Neural cell (in vitro differentiated cells): ENCODE measurements around the gene WDR82. TPM values are rescaled to one million over a fixed set of nuclear protein-coding genes. Genes with fewer than 3 reads are reported as not detected.

Experiments used
- H2AFZ ChIP-seq: fragments of 200-600, 300-800 bp; sonication (generic), shearing (Covaris generic); 2 replicates; pipeline ENCODE4 v1.6.0; 2014; ENCODE audit warnings: low read depth, mild to moderate bottlenecking, antibody characterized with exemption, low read length, moderate library complexity
- H3F3A ChIP-seq: fragments of 200-600 bp; shearing (Covaris generic); 2 replicates; pipeline ENCODE4 v1.6.1; 2016; ENCODE audit warnings: mild to moderate bottlenecking, moderate library complexity, mixed read lengths, antibody characterized with exemption, low read length; ENCODE audit not compliant: insufficient read depth, poor library complexity, severe bottlenecking
- H3K27ac ChIP-seq: fragments of 200-600, 300-800 bp; sonication (generic), shearing (Covaris generic); 2 replicates; pipeline ENCODE4 v1.5.1; 2014; ENCODE audit warnings: mild to moderate bottlenecking, low read length, moderate library complexity
- H3K27me3 ChIP-seq: fragments of 300-800, 200-600 bp; sonication (generic), shearing (Covaris generic); 2 replicates; pipeline ENCODE4 v1.6.0; 2014; ENCODE audit warnings: mild to moderate bottlenecking, low read depth, low read length, moderate library complexity; ENCODE audit not compliant: insufficient read depth
- H3K36me3 ChIP-seq: fragments of 300-800, 200-600 bp; sonication (generic), shearing (Covaris generic); 2 replicates; pipeline ENCODE4 v1.5.1; 2014; ENCODE audit warnings: mild to moderate bottlenecking, antibody characterized with exemption, low read length, moderate library complexity; ENCODE audit not compliant: insufficient read depth
- H3K4me2 ChIP-seq: fragments of 300-800, 200-600 bp; sonication (generic), shearing (Covaris generic); 2 replicates; pipeline ENCODE4 v1.6.0; 2014; ENCODE audit warnings: mild to moderate bottlenecking, low read length
- H3K4me3 ChIP-seq: fragments of 300-800, 200-600 bp; sonication (generic), shearing (Covaris generic); 2 replicates; pipeline ENCODE4 v1.5.1; 2014; ENCODE audit warnings: mild to moderate bottlenecking, low read length, moderate library complexity
- H3K79me2 ChIP-seq: fragments of 200-600 bp; shearing (Covaris generic); replicated peaks from 2 replicates; pipeline ENCODE4 v1.6.0; 2014; ENCODE audit warnings: mild to moderate bottlenecking, low read length, moderate library complexity; ENCODE audit not compliant: insufficient read depth
- H3K9ac ChIP-seq: fragments of 300-800, 200-600 bp; sonication (generic), shearing (Covaris generic); 2 replicates; pipeline ENCODE4 v1.6.1; 2016; ENCODE audit warnings: mild to moderate bottlenecking, low read length, mixed read lengths
- H3K9me2 ChIP-seq: fragments of 200-600 bp; shearing (Covaris generic); 2 replicates; pipeline ENCODE4 v1.6.1; 2016; ENCODE audit warnings: mild to moderate bottlenecking, low read length, mixed read lengths; ENCODE audit not compliant: insufficient read depth
- H3K9me3 ChIP-seq: fragments of 200-600, 300-800 bp; sonication (generic), shearing (Covaris generic); 2 replicates; pipeline ENCODE4 v1.6.1; 2016; ENCODE audit warnings: mild to moderate bottlenecking, mixed run types, low read length, moderate library complexity, mixed read lengths
- H4K20me1 ChIP-seq: fragments of 200-600 bp; shearing (Covaris generic); 2 replicates; pipeline ENCODE4 v1.6.1; 2016; ENCODE audit warnings: mild to moderate bottlenecking, mixed run types; ENCODE audit not compliant: insufficient read depth
- CTCF ChIP-seq: fragments of 450-650 bp; IDR thresholded peaks from 2 replicates; pipeline ENCODE4 v1.5.1; 2014; ENCODE audit warnings: antibody characterized with exemption, mild to moderate bottlenecking, moderate library complexity; ENCODE audit not compliant: poor library complexity, severe bottlenecking
- EP300 ChIP-seq: fragments of 450-650 bp; conservative IDR thresholded peaks from 2 replicates; pipeline ENCODE4 v1.6.1; 2014; ENCODE audit warnings: antibody characterized with exemption, mild to moderate bottlenecking, moderate library complexity; ENCODE audit not compliant: poor library complexity, severe bottlenecking
- EZH2 ChIP-seq: fragments of 200-600, 300-800 bp; shearing (Covaris generic), sonication (generic); IDR thresholded peaks from 2 replicates; pipeline ENCODE4 v1.6.1; 2014; ENCODE audit warnings: antibody characterized with exemption, low read length, borderline replicate concordance, mild to moderate bottlenecking; ENCODE audit not compliant: insufficient read depth, poor library complexity, severe bottlenecking
- MXI1 ChIP-seq: fragments of 450-650 bp; conservative IDR thresholded peaks from 2 replicates; pipeline ENCODE4 v1.6.1; 2014; ENCODE audit warnings: antibody characterized with exemption, mild to moderate bottlenecking; ENCODE audit not compliant: poor library complexity, severe bottlenecking
- POLR2AphosphoS5 ChIP-seq: IDR thresholded peaks from 2 replicates; pipeline ENCODE4 v1.6.1; 2012
- RAD21 ChIP-seq: fragments of 450-650 bp; conservative IDR thresholded peaks from 2 replicates; pipeline ENCODE4 v1.6.1; 2014; ENCODE audit warnings: antibody characterized with exemption, mild to moderate bottlenecking, moderate library complexity
- SMC3 ChIP-seq: fragments of 450-650 bp; conservative IDR thresholded peaks from 2 replicates; pipeline ENCODE4 v1.6.1; 2014; ENCODE audit warnings: antibody characterized with exemption, mild to moderate bottlenecking, moderate library complexity; ENCODE audit not compliant: poor library complexity
- TAF1 ChIP-seq: IDR thresholded peaks from 2 replicates; pipeline ENCODE4 v1.6.1; 2012; ENCODE audit warnings: low read depth
- polyA plus RNA-seq: library from polyadenylated mRNA; depleted of rRNA; stranded (reverse); fragments of >200 nt; gene quantifications from 2 replicates; pipeline ENCODE4 v1.2.3, GENCODE V29; 2014
- TF ChIP-seq, protein P1 (sequence below): IDR thresholded peaks from 2 replicates; pipeline ENCODE4 v1.6.1; 2012; ENCODE audit warnings: borderline replicate concordance

Gene WDR82
- polyA plus RNA-seq, 1 donor from 2014 or later, result 163 TPM

DNA sequence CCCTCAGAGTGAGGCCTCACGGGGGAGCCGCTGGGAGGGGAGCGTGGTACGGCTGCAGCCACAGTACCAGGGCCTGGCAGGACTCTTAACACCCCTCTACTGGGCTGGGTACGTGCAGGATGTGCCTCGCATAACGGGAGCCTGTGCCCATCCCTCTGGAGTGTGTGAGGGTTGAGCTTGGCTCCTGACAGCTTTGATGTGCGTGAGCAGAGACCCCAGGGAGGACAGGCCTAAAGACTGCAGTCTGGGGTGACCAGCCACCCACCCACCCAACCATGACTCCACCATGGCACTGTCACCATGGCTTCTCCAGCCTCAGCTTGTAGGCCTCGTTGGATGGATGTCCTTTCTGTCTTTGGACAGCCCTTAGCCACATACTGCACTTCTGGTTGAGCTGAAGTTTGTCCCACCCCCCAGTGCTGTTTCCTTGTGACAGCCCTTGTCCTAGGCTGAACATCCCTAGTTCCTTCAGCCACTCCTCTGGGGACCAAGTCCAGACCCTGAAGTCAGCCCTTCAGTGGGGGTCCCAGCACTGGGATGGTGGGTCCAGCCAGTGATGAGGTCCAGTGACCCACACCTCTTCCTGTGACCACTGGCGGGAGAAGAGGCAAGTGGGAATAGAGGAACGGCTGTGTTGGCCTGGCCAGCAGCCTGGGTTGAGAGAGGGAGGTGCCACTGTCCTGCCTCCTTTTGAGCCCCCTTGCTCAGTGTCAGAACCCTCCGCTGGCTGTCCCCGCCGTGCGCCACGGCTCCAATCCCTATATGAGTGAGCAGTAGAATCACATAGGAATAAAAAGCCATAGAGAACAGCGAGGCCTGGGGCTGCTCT, 15.3 kb upstream of the WDR82 start:
- Histone ChIP-seq H3K9me3 (no peaks in the 10 kb centered on the region), H3K36me3 (no peaks in the 10 kb centered on the region), H3K9me2 (no peaks in the 10 kb centered on the region), H3K27me3 (no peaks in the 10 kb centered on the region), H3K27ac (no peak overlapping the region), H3K9ac (no peak overlapping the region), H3K4me3 (no peak overlapping the region), H2AFZ (no peak overlapping the region), H3K79me2 (peaks cover 17% of the 10 kb centered on the region), H4K20me1 (no peaks in the 10 kb centered on the region), H3F3A (no peaks in the 10 kb centered on the region), H3K4me2 (no peak overlapping the region)
- TF ChIP-seq CTCF, result no peak
- no peak for TF ChIP-seq EP300
- TF ChIP-seq POLR2AphosphoS5, result no peak
- no peak for TF ChIP-seq TAF1
- no peak for TF ChIP-seq SMC3
- no peak for TF ChIP-seq MXI1
- TF ChIP-seq, protein P1, sequence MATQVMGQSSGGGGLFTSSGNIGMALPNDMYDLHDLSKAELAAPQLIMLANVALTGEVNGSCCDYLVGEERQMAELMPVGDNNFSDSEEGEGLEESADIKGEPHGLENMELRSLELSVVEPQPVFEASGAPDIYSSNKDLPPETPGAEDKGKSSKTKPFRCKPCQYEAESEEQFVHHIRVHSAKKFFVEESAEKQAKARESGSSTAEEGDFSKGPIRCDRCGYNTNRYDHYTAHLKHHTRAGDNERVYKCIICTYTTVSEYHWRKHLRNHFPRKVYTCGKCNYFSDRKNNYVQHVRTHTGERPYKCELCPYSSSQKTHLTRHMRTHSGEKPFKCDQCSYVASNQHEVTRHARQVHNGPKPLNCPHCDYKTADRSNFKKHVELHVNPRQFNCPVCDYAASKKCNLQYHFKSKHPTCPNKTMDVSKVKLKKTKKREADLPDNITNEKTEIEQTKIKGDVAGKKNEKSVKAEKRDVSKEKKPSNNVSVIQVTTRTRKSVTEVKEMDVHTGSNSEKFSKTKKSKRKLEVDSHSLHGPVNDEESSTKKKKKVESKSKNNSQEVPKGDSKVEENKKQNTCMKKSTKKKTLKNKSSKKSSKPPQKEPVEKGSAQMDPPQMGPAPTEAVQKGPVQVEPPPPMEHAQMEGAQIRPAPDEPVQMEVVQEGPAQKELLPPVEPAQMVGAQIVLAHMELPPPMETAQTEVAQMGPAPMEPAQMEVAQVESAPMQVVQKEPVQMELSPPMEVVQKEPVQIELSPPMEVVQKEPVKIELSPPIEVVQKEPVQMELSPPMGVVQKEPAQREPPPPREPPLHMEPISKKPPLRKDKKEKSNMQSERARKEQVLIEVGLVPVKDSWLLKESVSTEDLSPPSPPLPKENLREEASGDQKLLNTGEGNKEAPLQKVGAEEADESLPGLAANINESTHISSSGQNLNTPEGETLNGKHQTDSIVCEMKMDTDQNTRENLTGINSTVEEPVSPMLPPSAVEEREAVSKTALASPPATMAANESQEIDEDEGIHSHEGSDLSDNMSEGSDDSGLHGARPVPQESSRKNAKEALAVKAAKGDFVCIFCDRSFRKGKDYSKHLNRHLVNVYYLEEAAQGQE, result no peak
- no peak for TF ChIP-seq EZH2
- no peak for TF ChIP-seq RAD21

- no peak for TF ChIP-seq CTCF
- TF ChIP-seq EZH2, result no peak
- no peak for TF ChIP-seq TAF1
- no peak for TF ChIP-seq MXI1
- no peak for TF ChIP-seq RAD21
- TF ChIP-seq POLR2AphosphoS5, result no peak
- TF ChIP-seq, protein P1, result no peak
- TF ChIP-seq EP300, result no peak
- no peak for TF ChIP-seq SMC3
- no peaks in the 10 kb centered on the region for H3K9me2 ChIP-seq
- H3K4me2 ChIP-seq, result no peak overlapping the region
Measured at GRCh38 chr3:52292247-52293065, 14.0 kb upstream of the WDR82 start.

More at GRCh38 chr3:52292247-52293065, 14.0 kb upstream of the WDR82 start:
- H2AFZ ChIP-seq, result no peak overlapping the region
- H3K4me3 ChIP-seq, result no peak overlapping the region
- no peak overlapping the region for H3K27ac ChIP-seq
- H3K9ac ChIP-seq, result no peak overlapping the region
- no peaks in the 10 kb centered on the region for H3F3A ChIP-seq
- H3K79me2 ChIP-seq, result peaks cover 4% of the 10 kb centered on the region
- H3K9me3 ChIP-seq, result no peaks in the 10 kb centered on the region
- no peaks in the 10 kb centered on the region for H4K20me1 ChIP-seq
- H3K36me3 ChIP-seq, result no peaks in the 10 kb centered on the region
- H3K27me3 ChIP-seq, result no peaks in the 10 kb centered on the region
